ENCODE results near the gene PHACTR1. TPM values are rescaled to one million over a fixed set of nuclear protein-coding genes. Genes with fewer than 3 reads are reported as not detected.

Gene PHACTR1
- total and polyA plus RNA-seq, 9 of the 15 experiments (the other 6 are each of a cell fraction or from before 2014, with no cell fraction given) = 11.5 to 32.6 (median 22.0) TPM

- TF ChIP-seq, protein P1, sequence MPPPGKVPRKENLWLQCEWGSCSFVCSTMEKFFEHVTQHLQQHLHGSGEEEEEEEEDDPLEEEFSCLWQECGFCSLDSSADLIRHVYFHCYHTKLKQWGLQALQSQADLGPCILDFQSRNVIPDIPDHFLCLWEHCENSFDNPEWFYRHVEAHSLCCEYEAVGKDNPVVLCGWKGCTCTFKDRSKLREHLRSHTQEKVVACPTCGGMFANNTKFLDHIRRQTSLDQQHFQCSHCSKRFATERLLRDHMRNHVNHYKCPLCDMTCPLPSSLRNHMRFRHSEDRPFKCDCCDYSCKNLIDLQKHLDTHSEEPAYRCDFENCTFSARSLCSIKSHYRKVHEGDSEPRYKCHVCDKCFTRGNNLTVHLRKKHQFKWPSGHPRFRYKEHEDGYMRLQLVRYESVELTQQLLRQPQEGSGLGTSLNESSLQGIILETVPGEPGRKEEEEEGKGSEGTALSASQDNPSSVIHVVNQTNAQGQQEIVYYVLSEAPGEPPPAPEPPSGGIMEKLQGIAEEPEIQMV (tag; conservative IDR thresholded peaks at IDR 0.05; ENCODE audit: low read depth) = 0 out of 2 replicates have a peak, but pooled peaks have one; percentile 6
- no peak for TF ChIP-seq SNRNP70 (optimal IDR thresholded peaks at IDR 0.05; ENCODE audit: low read depth, low read length)
- TF ChIP-seq, protein P2, sequence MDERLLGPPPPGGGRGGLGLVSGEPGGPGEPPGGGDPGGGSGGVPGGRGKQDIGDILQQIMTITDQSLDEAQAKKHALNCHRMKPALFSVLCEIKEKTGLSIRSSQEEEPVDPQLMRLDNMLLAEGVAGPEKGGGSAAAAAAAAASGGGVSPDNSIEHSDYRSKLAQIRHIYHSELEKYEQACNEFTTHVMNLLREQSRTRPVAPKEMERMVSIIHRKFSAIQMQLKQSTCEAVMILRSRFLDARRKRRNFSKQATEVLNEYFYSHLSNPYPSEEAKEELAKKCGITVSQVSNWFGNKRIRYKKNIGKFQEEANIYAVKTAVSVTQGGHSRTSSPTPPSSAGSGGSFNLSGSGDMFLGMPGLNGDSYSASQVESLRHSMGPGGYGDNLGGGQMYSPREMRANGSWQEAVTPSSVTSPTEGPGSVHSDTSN (CRISPR knock-in tag; IDR thresholded peaks at IDR 0.05; ENCODE audit: low read depth) = no peak
- TF ChIP-seq, protein P2 (tag; conservative IDR thresholded peaks at IDR 0.05; ENCODE audit: low read depth) = peak; percentile 59; the same call in 1 of the 2 replicates
- TF ChIP-seq NFRKB (IDR thresholded peaks at IDR 0.05; ENCODE audit: low read depth) = peak; percentile 7; the same call in 1 of the 2 replicates
- TF ChIP-seq, protein P3, sequence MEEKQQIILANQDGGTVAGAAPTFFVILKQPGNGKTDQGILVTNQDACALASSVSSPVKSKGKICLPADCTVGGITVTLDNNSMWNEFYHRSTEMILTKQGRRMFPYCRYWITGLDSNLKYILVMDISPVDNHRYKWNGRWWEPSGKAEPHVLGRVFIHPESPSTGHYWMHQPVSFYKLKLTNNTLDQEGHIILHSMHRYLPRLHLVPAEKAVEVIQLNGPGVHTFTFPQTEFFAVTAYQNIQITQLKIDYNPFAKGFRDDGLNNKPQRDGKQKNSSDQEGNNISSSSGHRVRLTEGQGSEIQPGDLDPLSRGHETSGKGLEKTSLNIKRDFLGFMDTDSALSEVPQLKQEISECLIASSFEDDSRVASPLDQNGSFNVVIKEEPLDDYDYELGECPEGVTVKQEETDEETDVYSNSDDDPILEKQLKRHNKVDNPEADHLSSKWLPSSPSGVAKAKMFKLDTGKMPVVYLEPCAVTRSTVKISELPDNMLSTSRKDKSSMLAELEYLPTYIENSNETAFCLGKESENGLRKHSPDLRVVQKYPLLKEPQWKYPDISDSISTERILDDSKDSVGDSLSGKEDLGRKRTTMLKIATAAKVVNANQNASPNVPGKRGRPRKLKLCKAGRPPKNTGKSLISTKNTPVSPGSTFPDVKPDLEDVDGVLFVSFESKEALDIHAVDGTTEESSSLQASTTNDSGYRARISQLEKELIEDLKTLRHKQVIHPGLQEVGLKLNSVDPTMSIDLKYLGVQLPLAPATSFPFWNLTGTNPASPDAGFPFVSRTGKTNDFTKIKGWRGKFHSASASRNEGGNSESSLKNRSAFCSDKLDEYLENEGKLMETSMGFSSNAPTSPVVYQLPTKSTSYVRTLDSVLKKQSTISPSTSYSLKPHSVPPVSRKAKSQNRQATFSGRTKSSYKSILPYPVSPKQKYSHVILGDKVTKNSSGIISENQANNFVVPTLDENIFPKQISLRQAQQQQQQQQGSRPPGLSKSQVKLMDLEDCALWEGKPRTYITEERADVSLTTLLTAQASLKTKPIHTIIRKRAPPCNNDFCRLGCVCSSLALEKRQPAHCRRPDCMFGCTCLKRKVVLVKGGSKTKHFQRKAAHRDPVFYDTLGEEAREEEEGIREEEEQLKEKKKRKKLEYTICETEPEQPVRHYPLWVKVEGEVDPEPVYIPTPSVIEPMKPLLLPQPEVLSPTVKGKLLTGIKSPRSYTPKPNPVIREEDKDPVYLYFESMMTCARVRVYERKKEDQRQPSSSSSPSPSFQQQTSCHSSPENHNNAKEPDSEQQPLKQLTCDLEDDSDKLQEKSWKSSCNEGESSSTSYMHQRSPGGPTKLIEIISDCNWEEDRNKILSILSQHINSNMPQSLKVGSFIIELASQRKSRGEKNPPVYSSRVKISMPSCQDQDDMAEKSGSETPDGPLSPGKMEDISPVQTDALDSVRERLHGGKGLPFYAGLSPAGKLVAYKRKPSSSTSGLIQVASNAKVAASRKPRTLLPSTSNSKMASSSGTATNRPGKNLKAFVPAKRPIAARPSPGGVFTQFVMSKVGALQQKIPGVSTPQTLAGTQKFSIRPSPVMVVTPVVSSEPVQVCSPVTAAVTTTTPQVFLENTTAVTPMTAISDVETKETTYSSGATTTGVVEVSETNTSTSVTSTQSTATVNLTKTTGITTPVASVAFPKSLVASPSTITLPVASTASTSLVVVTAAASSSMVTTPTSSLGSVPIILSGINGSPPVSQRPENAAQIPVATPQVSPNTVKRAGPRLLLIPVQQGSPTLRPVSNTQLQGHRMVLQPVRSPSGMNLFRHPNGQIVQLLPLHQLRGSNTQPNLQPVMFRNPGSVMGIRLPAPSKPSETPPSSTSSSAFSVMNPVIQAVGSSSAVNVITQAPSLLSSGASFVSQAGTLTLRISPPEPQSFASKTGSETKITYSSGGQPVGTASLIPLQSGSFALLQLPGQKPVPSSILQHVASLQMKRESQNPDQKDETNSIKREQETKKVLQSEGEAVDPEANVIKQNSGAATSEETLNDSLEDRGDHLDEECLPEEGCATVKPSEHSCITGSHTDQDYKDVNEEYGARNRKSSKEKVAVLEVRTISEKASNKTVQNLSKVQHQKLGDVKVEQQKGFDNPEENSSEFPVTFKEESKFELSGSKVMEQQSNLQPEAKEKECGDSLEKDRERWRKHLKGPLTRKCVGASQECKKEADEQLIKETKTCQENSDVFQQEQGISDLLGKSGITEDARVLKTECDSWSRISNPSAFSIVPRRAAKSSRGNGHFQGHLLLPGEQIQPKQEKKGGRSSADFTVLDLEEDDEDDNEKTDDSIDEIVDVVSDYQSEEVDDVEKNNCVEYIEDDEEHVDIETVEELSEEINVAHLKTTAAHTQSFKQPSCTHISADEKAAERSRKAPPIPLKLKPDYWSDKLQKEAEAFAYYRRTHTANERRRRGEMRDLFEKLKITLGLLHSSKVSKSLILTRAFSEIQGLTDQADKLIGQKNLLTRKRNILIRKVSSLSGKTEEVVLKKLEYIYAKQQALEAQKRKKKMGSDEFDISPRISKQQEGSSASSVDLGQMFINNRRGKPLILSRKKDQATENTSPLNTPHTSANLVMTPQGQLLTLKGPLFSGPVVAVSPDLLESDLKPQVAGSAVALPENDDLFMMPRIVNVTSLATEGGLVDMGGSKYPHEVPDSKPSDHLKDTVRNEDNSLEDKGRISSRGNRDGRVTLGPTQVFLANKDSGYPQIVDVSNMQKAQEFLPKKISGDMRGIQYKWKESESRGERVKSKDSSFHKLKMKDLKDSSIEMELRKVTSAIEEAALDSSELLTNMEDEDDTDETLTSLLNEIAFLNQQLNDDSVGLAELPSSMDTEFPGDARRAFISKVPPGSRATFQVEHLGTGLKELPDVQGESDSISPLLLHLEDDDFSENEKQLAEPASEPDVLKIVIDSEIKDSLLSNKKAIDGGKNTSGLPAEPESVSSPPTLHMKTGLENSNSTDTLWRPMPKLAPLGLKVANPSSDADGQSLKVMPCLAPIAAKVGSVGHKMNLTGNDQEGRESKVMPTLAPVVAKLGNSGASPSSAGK (IDR thresholded peaks at IDR 0.05) = 0 out of 2 replicates have a peak, but pooled peaks have one; percentile 31
- no peak for TF ChIP-seq NR4A1 (CRISPR knock-in tag; IDR thresholded peaks at IDR 0.05)
- TF ChIP-seq NR4A1 (tag; IDR thresholded peaks at IDR 0.05) = peak; percentile 69; the same call in 1 of the 2 replicates
- TF ChIP-seq ZNF584 (CRISPR knock-in tag; IDR thresholded peaks at IDR 0.05; ENCODE audit: low read depth) = peak; percentile 52; the same call in 1 of the 2 replicates
- TF ChIP-seq MEF2D (tag; conservative IDR thresholded peaks at IDR 0.05; ENCODE audit: low read depth) = 0 out of 2 replicates have a peak, but pooled peaks have one; percentile 26
Observed at GRCh38 chr6:13307508-13307995, 591.0 kb downstream of the PHACTR1 start (continued).
